HepG2 (cell line): ENCODE measurements around the gene SERHL2. TPM values are rescaled to one million over a fixed set of nuclear protein-coding genes. Genes with fewer than 3 reads are reported as not detected.
A peak's percentile ranks its signal among the peaks of the same experiment; 100 is the strongest.

ENCODE experiments used
- ATAD3A ChIP-seq: sonication (generic); formaldehyde crosslinking; IDR thresholded peaks from 2 replicates; pipeline ENCODE4 v1.4.0; 2020; ENCODE audit warnings: missing genetic modification reagents
- CAMTA2 ChIP-seq: sonication (generic); formaldehyde crosslinking; IDR thresholded peaks from 2 replicates; pipeline ENCODE4 v1.4.0; 2020; ENCODE audit warnings: mild to moderate bottlenecking, missing genetic modification reagents, borderline replicate concordance
- CBX1 ChIP-seq: IDR thresholded peaks from one replicate; pipeline ENCODE4 v1.6.1; 2016; ENCODE audit warnings: antibody characterized with exemption, low read depth
- ERF ChIP-seq: IDR thresholded peaks from 2 replicates; pipeline ENCODE4 v1.6.1; 2018; ENCODE audit warnings: missing biosample characterization, missing genetic modification reagents
- ETV5 ChIP-seq: IDR thresholded peaks from 2 replicates; pipeline ENCODE4 v1.6.1; 2018; ENCODE audit warnings: missing biosample characterization, missing genetic modification reagents, inconsistent platforms, borderline replicate concordance
- HNF4G ChIP-seq, 2 experiments: sonication (generic) in 1 of 2; formaldehyde crosslinking in 1 of 2; IDR thresholded peaks; 2 replicates each; pipeline versions ENCODE4 v1.4.0 to v1.6.1; 2011 to 2020; ENCODE audit warnings: borderline replicate concordance in 2 of 2, low read depth in 2 of 2, mild to moderate bottlenecking in 2 of 2, low read length in 1 of 2, missing genetic modification reagents in 1 of 2, moderate library complexity in 1 of 2
- IRX3 ChIP-seq: sonication (generic); formaldehyde crosslinking; IDR thresholded peaks from 2 replicates; pipeline ENCODE4 v1.8.1; 2023; ENCODE audit warnings: mild to moderate bottlenecking, low read depth, missing genetic modification reagents, borderline replicate concordance
- KDM2A ChIP-seq: sonication (generic); formaldehyde crosslinking; IDR thresholded peaks from 2 replicates; pipeline ENCODE4 v1.4.0; 2020; ENCODE audit warnings: low read depth, missing genetic modification reagents, borderline replicate concordance
- MAFK ChIP-seq, 2 experiments: IDR thresholded peaks in 1 of 2; conservative IDR thresholded peaks in 1 of 2; 2 replicates each; pipeline ENCODE4 v1.6.1; 2011; ENCODE audit warnings: improper control_type of control experiment in 2 of 2, low read length in 2 of 2
- MTA1 ChIP-seq: sonication (generic); formaldehyde crosslinking; IDR thresholded peaks from 2 replicates; pipeline ENCODE4 v1.4.0; 2020; ENCODE audit warnings: missing genetic modification reagents, mild to moderate bottlenecking, borderline replicate concordance
- MTF1 ChIP-seq: sonication (generic); formaldehyde crosslinking; IDR thresholded peaks from 2 replicates; pipeline ENCODE4 v1.5.0; 2020; ENCODE audit warnings: missing genetic modification reagents
- SATB2 ChIP-seq: sonication (generic); formaldehyde crosslinking; IDR thresholded peaks from 2 replicates; pipeline ENCODE4 v1.5.0; 2020; ENCODE audit warnings: missing genetic modification reagents
- STAG1 ChIP-seq: sonication (generic); formaldehyde crosslinking; IDR thresholded peaks from 2 replicates; pipeline ENCODE4 v1.4.0; 2020; ENCODE audit warnings: missing genetic modification reagents
- WIZ ChIP-seq: sonication (generic); formaldehyde crosslinking; IDR thresholded peaks from 2 replicates; pipeline ENCODE4 v1.5.1; 2020; ENCODE audit warnings: mild to moderate bottlenecking, missing genetic modification reagents
- ZNF232 ChIP-seq: sonication (generic); formaldehyde crosslinking; IDR thresholded peaks from 2 replicates; pipeline ENCODE4 v1.4.0; 2020; ENCODE audit warnings: missing genetic modification reagents, borderline replicate concordance
- ZNF30 ChIP-seq: sonication (generic); formaldehyde crosslinking; IDR thresholded peaks from 2 replicates; pipeline ENCODE4 v1.5.0; 2020; ENCODE audit warnings: mild to moderate bottlenecking, missing genetic modification reagents
- ZNF335 ChIP-seq: sonication (generic); formaldehyde crosslinking; IDR thresholded peaks from 2 replicates; pipeline ENCODE4 v1.4.0; 2020; ENCODE audit warnings: missing genetic modification reagents
- ZNF362 ChIP-seq: sonication (generic); formaldehyde crosslinking; IDR thresholded peaks from 2 replicates; pipeline ENCODE4 v1.4.0; 2020; ENCODE audit warnings: missing genetic modification reagents, mild to moderate bottlenecking, borderline replicate concordance
- ZNF383 ChIP-seq: sonication (generic); formaldehyde crosslinking; IDR thresholded peaks from 2 replicates; pipeline ENCODE4 v1.4.0; 2020; ENCODE audit warnings: missing genetic modification reagents, mild to moderate bottlenecking, borderline replicate concordance
- ZNF616 ChIP-seq: sonication (generic); formaldehyde crosslinking; IDR thresholded peaks from 2 replicates; pipeline ENCODE4 v1.5.0; 2020; ENCODE audit warnings: low read depth, mild to moderate bottlenecking, missing genetic modification reagents
- polyA plus RNA-seq, 8 experiments: library from polyadenylated mRNA; depleted of rRNA in 3 of 8; stranded (reverse) in 7 of 8; unstranded in 1 of 8; fragments of >200 nt; fragmentation: Illumina TruSeq in 4 of 8; extraction: Trizol in 4 of 8; gene quantifications; 2 replicates each; pipeline versions ENCODE4 v1.2.1 to v1.2.3, GENCODE V29; 2011 to 2016; ENCODE audit warnings: low read depth in 4 of 8, missing spikeins in 1 of 8, mixed read lengths in 1 of 8; ENCODE audit not compliant: insufficient read depth in 1 of 8
- total RNA-seq, 5 experiments: library from RNA; depleted of rRNA; stranded (reverse); fragments of >200 nt; fragmentation: Illumina TruSeq; extraction: Trizol; gene quantifications; 2 replicates each; pipeline ENCODE4 v1.2.3, GENCODE V29; 2016; ENCODE audit warnings: low read depth in 1 of 5
- TF ChIP-seq, protein P1 (sequence below): sonication (generic); formaldehyde crosslinking; IDR thresholded peaks from 2 replicates; pipeline ENCODE4 v1.4.0; 2020; ENCODE audit warnings: missing genetic modification reagents
- TF ChIP-seq, protein P2 (sequence below): sonication (generic); formaldehyde crosslinking; conservative IDR thresholded peaks from 2 replicates; pipeline ENCODE4 v1.4.0; 2020; ENCODE audit warnings: missing genetic modification reagents
- TF ChIP-seq, protein P3 (sequence below): fragments of 450-650 bp; IDR thresholded peaks from 2 replicates; pipeline ENCODE4 v1.6.1; 2016

The SERHL2 gene
- total and polyA plus RNA-seq, 2 of the 13 experiments (the other 11 are each of a cell fraction or from before 2014, with no cell fraction given), result 1.0 to 1.8 TPM

- TF ChIP-seq IRX3 (peak; percentile 89), ZNF335 (CRISPR knock-in tag) (peak; percentile 88; the same call in 1 of the 2 replicates), ZNF383 (CRISPR knock-in tag) (no peak), ERF (peak; percentile 89), CAMTA2 (peak; percentile 19; the same call in 1 of the 2 replicates), MAFK (conservative IDR thresholded peaks at IDR 0.05 in 1 of 2, IDR thresholded peaks at IDR 0.05 in 1 of 2; ENCODE audit: low read length in 2 of 2) (no peak), SATB2 (CRISPR knock-in tag) (peak; percentile 84), MTA1 (CRISPR knock-in tag) (peak; percentile 86), MTF1 (peak; percentile 80; the same call in 1 of the 2 replicates), HNF4G (IDR thresholded peaks at IDR 0.05; ENCODE audit: borderline replicate concordance, low read depth, low read length) (peak; percentile 85), HNF4G (CRISPR knock-in tag; IDR thresholded peaks at IDR 0.05; ENCODE audit: borderline replicate concordance, low read depth) (no peak; the same call in 1 of the 2 replicates), STAG1 (CRISPR knock-in tag) (peak; percentile 32; the same call in 1 of the 2 replicates), ETV5 (CRISPR knock-in tag) (peak; percentile 58), ATAD3A (CRISPR knock-in tag) (peak; percentile 85; the same call in 1 of the 2 replicates), ZNF30 (CRISPR knock-in tag) (no peak; the same call in 1 of the 2 replicates), ZNF232 (no peak; the same call in 1 of the 2 replicates), ZNF362 (CRISPR knock-in tag) (peak; percentile 92), WIZ (peak; percentile 3; the same call in 1 of the 2 replicates), ZNF616 (CRISPR knock-in tag) (peak; percentile 0; the same call in 1 of the 2 replicates), CBX1 (peak; percentile 100), KDM2A (CRISPR knock-in tag) (peak; percentile 73)
- TF ChIP-seq, protein P1, sequence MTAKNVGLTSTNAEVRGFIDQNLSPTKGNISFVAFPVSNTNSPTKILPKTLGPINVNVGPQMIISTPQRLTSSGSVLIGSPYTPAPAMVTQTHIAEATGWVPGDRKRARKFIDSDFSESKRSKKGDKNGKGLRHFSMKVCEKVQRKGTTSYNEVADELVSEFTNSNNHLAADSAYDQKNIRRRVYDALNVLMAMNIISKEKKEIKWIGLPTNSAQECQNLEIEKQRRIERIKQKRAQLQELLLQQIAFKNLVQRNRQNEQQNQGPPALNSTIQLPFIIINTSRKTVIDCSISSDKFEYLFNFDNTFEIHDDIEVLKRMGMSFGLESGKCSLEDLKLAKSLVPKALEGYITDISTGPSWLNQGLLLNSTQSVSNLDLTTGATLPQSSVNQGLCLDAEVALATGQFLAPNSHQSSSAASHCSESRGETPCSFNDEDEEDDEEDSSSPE (CRISPR knock-in tag), result peak; percentile 65
- TF ChIP-seq, protein P2, sequence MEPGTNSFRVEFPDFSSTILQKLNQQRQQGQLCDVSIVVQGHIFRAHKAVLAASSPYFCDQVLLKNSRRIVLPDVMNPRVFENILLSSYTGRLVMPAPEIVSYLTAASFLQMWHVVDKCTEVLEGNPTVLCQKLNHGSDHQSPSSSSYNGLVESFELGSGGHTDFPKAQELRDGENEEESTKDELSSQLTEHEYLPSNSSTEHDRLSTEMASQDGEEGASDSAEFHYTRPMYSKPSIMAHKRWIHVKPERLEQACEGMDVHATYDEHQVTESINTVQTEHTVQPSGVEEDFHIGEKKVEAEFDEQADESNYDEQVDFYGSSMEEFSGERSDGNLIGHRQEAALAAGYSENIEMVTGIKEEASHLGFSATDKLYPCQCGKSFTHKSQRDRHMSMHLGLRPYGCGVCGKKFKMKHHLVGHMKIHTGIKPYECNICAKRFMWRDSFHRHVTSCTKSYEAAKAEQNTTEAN, result peak; percentile 29
- TF ChIP-seq, protein P3, sequence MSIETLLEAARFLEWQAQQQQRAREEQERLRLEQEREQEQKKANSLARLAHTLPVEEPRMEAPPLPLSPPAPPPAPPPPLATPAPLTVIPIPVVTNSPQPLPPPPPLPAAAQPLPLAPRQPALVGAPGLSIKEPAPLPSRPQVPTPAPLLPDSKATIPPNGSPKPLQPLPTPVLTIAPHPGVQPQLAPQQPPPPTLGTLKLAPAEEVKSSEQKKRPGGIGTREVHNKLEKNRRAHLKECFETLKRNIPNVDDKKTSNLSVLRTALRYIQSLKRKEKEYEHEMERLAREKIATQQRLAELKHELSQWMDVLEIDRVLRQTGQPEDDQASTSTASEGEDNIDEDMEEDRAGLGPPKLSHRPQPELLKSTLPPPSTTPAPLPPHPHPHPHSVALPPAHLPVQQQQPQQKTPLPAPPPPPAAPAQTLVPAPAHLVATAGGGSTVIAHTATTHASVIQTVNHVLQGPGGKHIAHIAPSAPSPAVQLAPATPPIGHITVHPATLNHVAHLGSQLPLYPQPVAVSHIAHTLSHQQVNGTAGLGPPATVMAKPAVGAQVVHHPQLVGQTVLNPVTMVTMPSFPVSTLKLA, result no peak
Observed at GRCh38 chr22:42615092-42615859, 61.5 kb downstream of the SERHL2 start (continued).
